HPDE6-E6E7 (cell line): Measurements from ENCODE around the gene PWWP2B.

Source experiments
- DNase-seq: peaks from one replicate; pipeline ENCODE4 v3.0.0; 2011; ENCODE audit warnings: missing footprints; ENCODE audit errors: extremely low spot score

PWWP2B gene

GRCh38 chr10:132459301-132460003 is 62.5 kb downstream of the PWWP2B start:
- DNase-seq: no peak

DNA sequence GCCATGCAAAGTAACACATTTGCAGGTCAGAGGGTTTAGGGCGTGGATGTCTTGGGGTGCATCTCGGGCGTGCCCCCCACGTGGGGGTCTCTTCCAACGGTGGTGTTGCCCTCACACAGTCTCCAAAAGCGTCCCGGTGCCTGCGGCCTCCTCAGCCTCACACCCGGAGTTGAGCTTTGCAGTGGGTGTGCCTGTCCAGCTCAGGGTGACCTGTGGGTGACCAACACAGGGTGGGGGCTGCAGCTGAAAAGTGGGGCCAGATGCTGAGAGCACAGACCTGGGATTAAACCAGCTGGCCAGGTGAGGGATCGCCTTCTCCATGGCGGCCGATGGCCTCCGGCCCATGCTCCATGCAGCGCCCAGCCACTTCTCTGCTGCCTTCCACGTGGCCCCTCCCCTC is 63.1 kb downstream of the PWWP2B start:
- DNase-seq: no peak

- no peak for DNase-seq
Measured at GRCh38 chr10:132460691-132461090, 63.7 kb downstream of the PWWP2B start.

DNA sequence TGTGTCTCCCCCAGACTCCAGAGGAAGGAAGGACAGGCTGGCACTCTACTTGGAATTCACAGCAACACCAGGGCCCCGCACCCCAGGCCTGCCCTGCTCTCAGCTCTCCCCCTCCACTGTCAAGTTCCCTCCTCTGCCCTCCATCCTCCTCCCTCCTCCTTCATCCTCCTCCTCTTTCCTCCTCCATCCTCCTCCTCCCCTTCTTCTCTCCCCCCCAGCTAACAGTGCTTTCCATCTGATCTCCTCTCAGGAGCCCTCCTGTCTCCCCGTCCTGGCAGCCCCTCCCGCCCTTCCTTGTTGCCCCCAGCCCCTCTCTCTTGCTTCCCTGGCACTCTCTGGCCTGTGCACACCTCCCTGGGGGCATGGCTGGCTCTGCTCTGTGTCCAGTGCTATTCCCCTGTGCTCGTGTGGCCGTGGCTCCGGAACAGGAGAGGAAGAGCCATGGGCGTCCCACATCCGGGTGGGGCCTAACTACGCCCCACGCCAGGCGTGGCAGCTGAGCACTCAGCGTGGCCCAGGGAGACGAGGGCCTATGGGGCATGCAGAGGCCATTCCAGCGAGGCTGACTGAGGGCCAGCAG is 64.2 kb downstream of the PWWP2B start:
- no peak for DNase-seq

DNA sequence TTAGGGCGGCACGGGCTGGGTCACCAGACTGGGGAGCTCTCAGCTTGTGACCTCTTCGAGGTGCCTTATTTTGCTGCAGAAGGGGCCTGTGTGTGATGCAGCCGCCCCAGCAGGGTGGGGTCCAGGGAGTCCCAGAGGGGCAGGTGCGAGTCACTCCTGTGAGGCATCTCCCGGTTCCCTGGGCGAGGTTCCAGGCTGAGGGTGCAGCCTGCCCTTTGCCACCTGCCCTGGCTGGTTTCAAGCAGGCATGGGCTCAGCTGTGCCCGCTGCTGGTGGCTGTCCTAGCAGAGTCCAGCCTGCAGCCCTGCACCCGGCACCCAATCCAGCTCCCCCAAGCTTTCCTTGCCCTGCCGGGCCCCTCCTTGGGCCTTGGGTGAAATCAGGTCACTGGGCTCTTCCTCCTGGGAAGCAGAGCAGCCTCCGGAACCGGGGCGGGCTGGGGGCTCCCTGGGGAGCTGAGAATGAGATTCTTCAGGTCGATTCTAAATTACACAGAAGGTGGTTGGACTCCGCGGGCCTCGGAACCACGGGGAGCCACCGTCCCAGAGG is 64.8 kb downstream of the PWWP2B start:
- DNase-seq: no peak

DNA sequence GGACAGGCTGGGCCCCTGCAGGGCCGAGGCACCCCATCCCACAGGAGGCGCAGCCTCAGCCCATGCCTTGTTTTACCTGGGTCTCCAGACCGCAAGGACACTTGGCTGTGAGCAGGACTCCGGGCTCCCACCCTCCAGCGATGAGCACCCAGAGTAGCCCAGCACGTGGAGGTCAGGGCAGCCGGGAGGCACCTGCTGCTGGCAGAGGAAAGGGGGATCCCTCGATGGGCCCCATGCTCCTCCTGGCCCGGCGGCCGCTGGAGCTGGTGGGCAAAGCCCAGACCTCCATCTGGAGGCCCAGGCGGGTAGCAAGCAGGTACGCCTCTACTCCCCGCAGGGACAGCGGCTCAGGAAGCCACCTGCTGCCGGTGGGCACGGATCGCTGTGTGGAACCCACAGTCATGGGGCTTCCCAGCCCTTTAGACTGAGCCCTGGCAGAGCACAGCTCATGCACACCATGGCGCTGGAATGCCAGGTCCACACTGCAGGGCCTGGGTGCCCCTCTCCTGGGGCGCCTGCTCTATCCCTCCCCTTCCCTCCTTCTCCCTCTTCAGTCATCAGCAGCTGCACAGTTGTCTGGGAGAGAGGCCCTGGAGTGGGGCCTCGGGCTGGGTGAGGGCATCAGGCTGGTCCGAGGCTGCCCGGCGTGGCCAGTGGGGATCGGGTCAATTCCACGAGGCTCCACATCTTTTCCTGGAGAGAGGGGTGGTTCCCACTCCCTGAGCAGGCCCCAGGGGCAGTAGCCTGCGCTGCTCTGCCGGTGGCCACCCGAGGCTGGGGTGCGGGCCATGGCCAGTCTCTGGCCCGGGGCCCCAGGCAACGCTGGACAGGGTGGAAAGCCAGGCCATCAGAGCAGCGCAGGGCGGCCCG is 65.7 kb downstream of the PWWP2B start:
- no peak for DNase-seq

GRCh38 chr10:132463333-132464255 is 66.6 kb downstream of the PWWP2B start:
- no peak for DNase-seq

DNA sequence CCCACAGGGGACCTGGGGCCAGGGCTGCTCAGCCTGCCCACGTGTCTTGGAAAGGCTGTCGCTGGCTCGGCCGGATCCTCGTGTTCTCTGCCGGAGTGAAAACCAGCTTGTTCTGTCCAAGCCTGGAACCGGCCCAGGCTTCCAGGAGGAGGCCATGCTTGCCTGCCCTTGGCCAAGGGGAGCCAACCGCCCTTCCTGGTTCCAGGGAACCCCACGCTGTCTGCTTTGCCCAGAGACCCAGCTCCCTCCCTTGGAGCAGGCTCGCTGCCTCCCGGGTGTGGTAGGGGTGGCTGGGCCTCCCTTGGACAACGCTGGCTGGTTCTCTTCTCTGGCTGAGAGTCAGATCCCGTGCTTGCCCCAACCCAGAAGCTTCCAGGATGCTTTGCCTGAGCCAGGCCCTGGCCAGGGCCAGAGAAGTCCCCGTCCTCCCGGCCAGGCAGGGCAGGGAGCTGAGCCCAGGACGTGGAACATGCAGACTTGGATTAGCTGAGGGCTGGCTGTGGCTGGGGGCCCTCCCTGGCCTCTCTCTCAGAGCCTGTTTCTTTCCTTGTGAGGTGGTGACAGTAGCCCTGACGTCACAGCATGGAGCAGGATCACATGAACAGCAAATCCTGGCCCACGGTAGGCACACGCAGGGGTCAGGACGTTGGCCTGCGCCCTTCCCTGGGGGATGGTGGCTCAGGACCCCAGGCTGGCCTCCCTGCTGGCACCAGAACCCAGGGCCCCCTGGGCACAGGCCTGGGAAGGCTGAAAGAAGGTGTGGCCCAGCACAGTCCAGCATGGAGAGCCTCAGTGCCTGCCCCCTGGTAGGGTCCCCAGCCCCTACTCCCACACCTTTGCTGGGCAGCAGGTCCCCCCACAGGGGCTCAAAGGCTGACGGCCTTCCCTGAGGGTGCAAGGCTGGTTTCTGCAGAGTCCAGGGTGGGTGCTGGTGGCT is 67.5 kb downstream of the PWWP2B start:
- no peak for DNase-seq

- no peak for DNase-seq
Measured at GRCh38 chr10:132465193-132465888, 68.3 kb downstream of the PWWP2B start.

DNA sequence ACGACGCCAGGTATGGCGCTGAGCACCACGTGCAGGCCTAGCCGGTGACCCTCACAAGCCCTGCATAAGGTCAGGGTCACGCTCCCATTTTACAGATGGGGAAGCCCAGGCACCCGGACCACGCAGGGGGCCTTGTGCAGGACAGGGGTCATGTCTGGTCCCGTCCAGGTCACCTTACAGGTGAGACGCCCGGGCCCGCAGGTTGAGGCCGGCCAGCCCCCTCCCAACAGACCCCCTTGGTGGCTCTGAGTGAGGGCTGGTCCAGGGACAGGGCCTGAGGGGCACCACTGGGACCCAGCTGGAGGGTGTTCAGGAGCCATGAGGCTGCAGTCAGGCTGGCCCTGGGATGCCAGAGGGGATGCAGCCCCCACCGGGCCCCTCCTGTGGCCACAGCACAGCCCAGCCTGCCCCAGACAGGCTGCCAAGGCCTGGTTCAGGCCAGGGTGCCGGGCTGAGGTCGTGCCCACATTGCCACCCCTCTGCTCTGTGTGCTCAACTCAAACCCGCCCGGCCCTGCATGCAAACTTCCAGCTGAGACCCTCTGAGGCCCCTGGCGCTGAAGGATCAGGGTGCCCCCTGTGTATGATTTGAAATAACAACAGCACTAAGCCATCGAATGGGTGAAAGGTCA is 69.0 kb downstream of the PWWP2B start:
- DNase-seq: no peak

DNA sequence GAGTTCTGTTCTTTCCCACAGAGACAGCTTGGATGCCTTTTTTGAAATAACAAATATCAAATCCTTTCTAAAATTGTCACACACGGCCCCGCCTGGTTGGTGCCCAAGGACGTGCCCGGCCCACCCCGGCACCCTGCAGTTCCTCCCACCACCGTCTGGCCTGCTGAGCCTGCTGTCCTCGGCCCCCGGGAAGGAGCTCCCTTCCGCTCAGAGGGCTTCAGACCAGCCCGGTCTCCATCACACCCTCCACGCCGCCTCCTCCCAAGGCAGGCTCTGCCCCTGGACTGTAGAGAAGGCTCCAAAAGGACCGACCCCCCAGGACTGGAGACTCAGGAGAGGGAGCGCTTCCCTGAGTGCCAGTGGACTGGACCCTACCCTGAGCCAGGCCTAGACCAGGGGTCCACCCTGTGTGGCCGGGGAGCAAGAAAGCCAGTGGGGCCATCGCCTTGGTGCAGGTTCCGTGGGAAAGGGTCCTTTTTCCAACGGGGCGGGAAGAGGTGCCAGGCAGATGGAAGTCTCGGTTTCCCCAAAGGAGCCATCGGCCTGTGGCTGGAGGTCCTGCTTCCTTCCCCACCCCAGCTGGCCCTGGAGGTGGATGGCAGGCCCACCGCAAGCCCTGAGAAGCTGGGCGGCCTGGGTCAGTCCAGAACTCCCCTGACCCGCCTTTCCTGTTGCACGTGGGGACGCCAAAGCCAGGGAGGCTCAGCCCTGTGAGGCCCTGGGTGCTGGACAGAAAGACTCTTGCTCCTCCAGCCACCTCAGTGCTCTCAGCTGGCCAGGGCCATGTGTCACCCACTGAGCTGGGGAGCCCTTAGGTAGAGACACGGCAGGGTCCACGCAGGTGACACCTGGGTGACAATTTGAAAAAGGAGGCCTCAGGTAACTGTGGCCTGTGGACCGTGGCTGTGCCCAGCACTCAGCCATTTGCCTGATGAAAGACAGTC is 69.8 kb downstream of the PWWP2B start:
- no peak for DNase-seq
